Measurements from ENCODE around the gene NUDT8. TPM values are rescaled to one million over a fixed set of nuclear protein-coding genes. Genes with fewer than 3 reads are reported as not detected.

The NUDT8 gene
- total and polyA plus RNA-seq, 9 of the 15 experiments (the other 6 are each of a cell fraction or from before 2014, with no cell fraction given): 0.23 to 27.8 (median 5.0) TPM

- TF ChIP-seq, protein P1, sequence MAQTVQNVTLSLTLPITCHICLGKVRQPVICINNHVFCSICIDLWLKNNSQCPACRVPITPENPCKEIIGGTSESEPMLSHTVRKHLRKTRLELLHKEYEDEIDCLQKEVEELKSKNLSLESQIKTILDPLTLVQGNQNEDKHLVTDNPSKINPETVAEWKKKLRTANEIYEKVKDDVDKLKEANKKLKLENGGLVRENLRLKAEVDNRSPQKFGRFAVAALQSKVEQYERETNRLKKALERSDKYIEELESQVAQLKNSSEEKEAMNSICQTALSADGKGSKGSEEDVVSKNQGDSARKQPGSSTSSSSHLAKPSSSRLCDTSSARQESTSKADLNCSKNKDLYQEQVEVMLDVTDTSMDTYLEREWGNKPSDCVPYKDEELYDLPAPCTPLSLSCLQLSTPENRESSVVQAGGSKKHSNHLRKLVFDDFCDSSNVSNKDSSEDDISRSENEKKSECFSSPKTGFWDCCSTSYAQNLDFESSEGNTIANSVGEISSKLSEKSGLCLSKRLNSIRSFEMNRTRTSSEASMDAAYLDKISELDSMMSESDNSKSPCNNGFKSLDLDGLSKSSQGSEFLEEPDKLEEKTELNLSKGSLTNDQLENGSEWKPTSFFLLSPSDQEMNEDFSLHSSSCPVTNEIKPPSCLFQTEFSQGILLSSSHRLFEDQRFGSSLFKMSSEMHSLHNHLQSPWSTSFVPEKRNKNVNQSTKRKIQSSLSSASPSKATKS (CRISPR knock-in tag; IDR thresholded peaks at IDR 0.05): no peak
- no peak for TF ChIP-seq SRSF9 (IDR thresholded peaks at IDR 0.05; ENCODE audit: borderline replicate concordance, low read depth, low read length)
- TF ChIP-seq ZNF511 (CRISPR knock-in tag; IDR thresholded peaks at IDR 0.05): peak; percentile 89
- peak; percentile 61; the same call in 1 of the 2 replicates for TF ChIP-seq ESRRA (IDR thresholded peaks at IDR 0.05; ENCODE audit: borderline replicate concordance, low read depth)
- TF ChIP-seq ARID1B (IDR thresholded peaks at IDR 0.05): peak; percentile 43; the same call in 1 of the 2 replicates
- TF ChIP-seq, protein P2, sequence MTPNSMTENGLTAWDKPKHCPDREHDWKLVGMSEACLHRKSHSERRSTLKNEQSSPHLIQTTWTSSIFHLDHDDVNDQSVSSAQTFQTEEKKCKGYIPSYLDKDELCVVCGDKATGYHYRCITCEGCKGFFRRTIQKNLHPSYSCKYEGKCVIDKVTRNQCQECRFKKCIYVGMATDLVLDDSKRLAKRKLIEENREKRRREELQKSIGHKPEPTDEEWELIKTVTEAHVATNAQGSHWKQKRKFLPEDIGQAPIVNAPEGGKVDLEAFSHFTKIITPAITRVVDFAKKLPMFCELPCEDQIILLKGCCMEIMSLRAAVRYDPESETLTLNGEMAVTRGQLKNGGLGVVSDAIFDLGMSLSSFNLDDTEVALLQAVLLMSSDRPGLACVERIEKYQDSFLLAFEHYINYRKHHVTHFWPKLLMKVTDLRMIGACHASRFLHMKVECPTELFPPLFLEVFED (CRISPR knock-in tag; conservative IDR thresholded peaks at IDR 0.05): no peak
- TF ChIP-seq KDM2B (CRISPR knock-in tag; IDR thresholded peaks at IDR 0.05): peak; percentile 63; the same call in 1 of the 2 replicates
- TF ChIP-seq RBBP5 (IDR thresholded peaks at IDR 0.05; ENCODE audit: borderline replicate concordance, insufficient read depth, low read length, poor library complexity, severe bottlenecking): peak; percentile 57
- no peak for TF ChIP-seq SRSF7 (optimal IDR thresholded peaks at IDR 0.05; ENCODE audit: low read depth, low read length)
- TF ChIP-seq, protein P3, sequence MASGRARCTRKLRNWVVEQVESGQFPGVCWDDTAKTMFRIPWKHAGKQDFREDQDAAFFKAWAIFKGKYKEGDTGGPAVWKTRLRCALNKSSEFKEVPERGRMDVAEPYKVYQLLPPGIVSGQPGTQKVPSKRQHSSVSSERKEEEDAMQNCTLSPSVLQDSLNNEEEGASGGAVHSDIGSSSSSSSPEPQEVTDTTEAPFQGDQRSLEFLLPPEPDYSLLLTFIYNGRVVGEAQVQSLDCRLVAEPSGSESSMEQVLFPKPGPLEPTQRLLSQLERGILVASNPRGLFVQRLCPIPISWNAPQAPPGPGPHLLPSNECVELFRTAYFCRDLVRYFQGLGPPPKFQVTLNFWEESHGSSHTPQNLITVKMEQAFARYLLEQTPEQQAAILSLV (tag; IDR thresholded peaks at IDR 0.05): no peak
- TF ChIP-seq FOXJ3 (CRISPR knock-in tag; IDR thresholded peaks at IDR 0.05): no peak
- no peak for TF ChIP-seq SPI1 (IDR thresholded peaks at IDR 0.05; ENCODE audit: borderline replicate concordance, low read depth, low read length)
- no peak for TF ChIP-seq USF2 (CRISPR knock-in tag; IDR thresholded peaks at IDR 0.05)
- TF ChIP-seq, protein P4, sequence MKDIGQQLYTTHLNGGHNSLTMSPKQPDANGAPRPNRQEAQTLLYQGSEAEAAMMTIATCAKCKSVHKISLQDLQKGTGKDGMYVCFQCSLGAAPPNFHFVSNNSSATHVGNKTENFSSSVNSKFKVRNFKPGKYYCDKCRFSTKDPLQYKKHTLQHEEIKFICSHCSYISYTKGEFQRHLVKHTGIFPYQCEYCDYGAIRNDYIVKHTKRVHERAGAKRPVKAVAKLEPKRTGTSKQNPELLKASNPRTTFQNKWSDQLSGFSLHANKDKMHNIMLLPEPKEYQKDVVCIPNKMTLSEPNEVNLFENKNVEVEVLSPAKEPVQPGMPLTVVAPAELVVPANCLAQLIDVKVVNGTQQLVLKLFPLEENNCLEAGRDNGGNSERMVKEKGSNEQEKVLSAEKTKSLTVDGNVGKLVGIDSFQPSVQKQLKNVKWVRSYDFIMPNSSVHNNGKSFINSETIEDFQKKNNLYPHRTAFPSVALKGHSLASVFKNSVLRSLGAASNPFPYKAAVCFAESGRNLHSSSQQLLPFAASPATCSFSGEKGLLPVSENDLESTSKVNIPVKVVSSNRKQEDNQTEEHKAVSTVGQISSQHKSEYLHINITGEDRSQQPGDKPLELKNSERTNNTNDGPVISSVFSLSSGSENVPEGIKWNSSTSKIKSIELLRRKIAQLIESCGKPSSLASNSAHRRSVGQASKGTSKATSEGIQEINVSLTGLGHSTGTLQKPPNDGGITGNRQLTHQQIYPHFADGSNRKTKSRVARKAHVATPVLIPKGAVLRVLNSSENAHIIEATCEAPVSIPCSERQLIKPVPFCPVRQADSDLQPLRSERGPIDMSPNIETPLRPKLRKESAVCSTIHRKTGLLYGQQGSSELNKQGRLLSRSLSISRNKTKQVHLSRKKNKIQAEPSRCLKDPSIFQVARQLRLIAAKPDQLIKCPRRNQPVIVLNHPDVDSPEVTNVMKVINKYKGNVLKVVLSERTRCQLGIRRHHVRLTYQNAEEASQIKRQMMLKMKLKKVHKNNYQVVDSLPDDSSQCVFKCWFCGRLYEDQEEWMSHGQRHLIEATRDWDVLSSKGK (CRISPR knock-in tag; IDR thresholded peaks at IDR 0.05): no peak
- TF ChIP-seq ZNF561 (CRISPR knock-in tag; conservative IDR thresholded peaks at IDR 0.05): no peak
These were observed 648 bp upstream of the NUDT8 start (continued) for GRCh38 chr11:67630228-67630942.

Measured in K562 (cell line).